KMS-11 (cell line): ENCODE measurements around the gene PC.

Source experiments
- H2AFZ ChIP-seq: fragments of 200-600 bp; sonication (generic); 2 replicates; pipeline ENCODE4 v1.6.1; 2016; ENCODE audit warnings: antibody characterized with exemption, mixed run types, low read depth
- H3K27ac ChIP-seq: fragments of 200-600 bp; sonication (generic); 2 replicates; pipeline ENCODE4 v1.6.1; 2016; ENCODE audit warnings: mild to moderate bottlenecking, mixed run types
- H3K27me3 ChIP-seq: fragments of 200-600 bp; sonication (generic); 2 replicates; pipeline ENCODE4 v1.6.1; 2017; ENCODE audit warnings: mild to moderate bottlenecking, low read depth, mixed run types, moderate library complexity; ENCODE audit not compliant: insufficient read depth
- H3K36me3 ChIP-seq: fragments of 200-600 bp; sonication (generic); 2 replicates; pipeline ENCODE4 v1.6.1; 2017; ENCODE audit warnings: mild to moderate bottlenecking, mixed run types; ENCODE audit not compliant: insufficient read depth
- H3K4me1 ChIP-seq: fragments of 200-600 bp; sonication (generic); 2 replicates; pipeline ENCODE4 v1.6.1; 2016; ENCODE audit warnings: mild to moderate bottlenecking, low read depth, mixed run types; ENCODE audit not compliant: poor library complexity, severe bottlenecking
- H3K4me2 ChIP-seq: fragments of 200-600 bp; sonication (generic); 2 replicates; pipeline ENCODE4 v1.7.0; 2016; ENCODE audit warnings: mild to moderate bottlenecking, mixed run types
- H3K4me3 ChIP-seq: fragments of 200-600 bp; sonication (generic); IDR thresholded peaks from 2 replicates; pipeline ENCODE4 v1.6.1; 2017; ENCODE audit warnings: low read depth, low read length, mixed read lengths; ENCODE audit not compliant: insufficient read depth
- H3K79me2 ChIP-seq: fragments of 200-600 bp; sonication (generic); 2 replicates; pipeline ENCODE4 v1.6.1; 2016; ENCODE audit warnings: low read depth, mixed run types; ENCODE audit not compliant: insufficient read depth
- H3K9ac ChIP-seq: fragments of 200-600 bp; sonication (generic); 2 replicates; pipeline ENCODE4 v1.6.1; 2016; ENCODE audit warnings: mild to moderate bottlenecking, mixed run types
- H4K20me1 ChIP-seq: fragments of 200-600 bp; sonication (generic); 2 replicates; pipeline ENCODE4 v1.6.1; 2016; ENCODE audit warnings: mild to moderate bottlenecking, mixed run types; ENCODE audit not compliant: insufficient read depth
- CTCF ChIP-seq: fragments of 200-600 bp; sonication (generic); conservative IDR thresholded peaks from 2 replicates; pipeline ENCODE4 v1.6.1; 2017; ENCODE audit warnings: low read depth, mild to moderate bottlenecking, antibody characterized with exemption, low read length, moderate library complexity, mixed read lengths

Gene PC

GRCh38 chr11:66894141-66894540 lies 64.0 kb downstream of the PC start:
- H3K27me3 ChIP-seq: no peaks in the 10 kb centered on the region
- no peaks in the 10 kb centered on the region for H3K36me3 ChIP-seq
- TF ChIP-seq CTCF: no peak
- no peaks in the 10 kb centered on the region for H4K20me1 ChIP-seq
- H3K4me1 ChIP-seq: peaks cover 31% of the 10 kb centered on the region
- H3K9ac ChIP-seq: no peak overlapping the region
- H3K27ac ChIP-seq: no peak overlapping the region
- H3K79me2 ChIP-seq: no peaks in the 10 kb centered on the region
- no peak overlapping the region for H3K4me3 ChIP-seq
- no peak overlapping the region for H2AFZ ChIP-seq
- no peak overlapping the region for H3K4me2 ChIP-seq

- Histone ChIP-seq H3K36me3 (no peaks in the 10 kb centered on the region), H3K4me3 (no peak overlapping the region), H3K4me2 (no peak overlapping the region), H3K4me1 (peaks cover 31% of the 10 kb centered on the region), H2AFZ (no peak overlapping the region), H3K27ac (no peak overlapping the region; the same call in 1 of the 2 replicates), H4K20me1 (no peaks in the 10 kb centered on the region), H3K79me2 (no peaks in the 10 kb centered on the region), H3K9ac (no peak overlapping the region), H3K27me3 (no peaks in the 10 kb centered on the region)
- TF ChIP-seq CTCF: no peak
These were observed 65.3 kb downstream of the PC start for GRCh38 chr11:66892911-66893310.

GRCh38 chr11:66891851-66892660 lies 66.1 kb downstream of the PC start:
- peak overlapping the region; percentile 13; the same call in 1 of the 2 replicates for H3K4me2 ChIP-seq
- TF ChIP-seq CTCF: no peak
- no peaks in the 10 kb centered on the region for H4K20me1 ChIP-seq
- peaks cover 31% of the 10 kb centered on the region for H3K4me1 ChIP-seq
- no peaks in the 10 kb centered on the region for H3K36me3 ChIP-seq
- H3K9ac ChIP-seq: no peak overlapping the region
- peak overlapping the region; percentile 19; the same call in 1 of the 2 replicates for H3K27ac ChIP-seq
- peak overlapping the region; percentile 41; the same call in 1 of the 2 replicates for H2AFZ ChIP-seq
- H3K27me3 ChIP-seq: no peaks in the 10 kb centered on the region
- no peak overlapping the region for H3K4me3 ChIP-seq
- H3K79me2 ChIP-seq: no peaks in the 10 kb centered on the region

GRCh38 chr11:66889960-66890359 lies 68.2 kb downstream of the PC start:
- H3K27me3 ChIP-seq: no peaks in the 10 kb centered on the region
- H3K4me2 ChIP-seq: peak overlapping the region; percentile 42
- no peaks in the 10 kb centered on the region for H4K20me1 ChIP-seq
- no peak overlapping the region for H3K4me3 ChIP-seq
- H3K36me3 ChIP-seq: no peaks in the 10 kb centered on the region
- H3K27ac ChIP-seq: peak overlapping the region; percentile 47; the same call in 1 of the 2 replicates
- H2AFZ ChIP-seq: peak overlapping the region; percentile 23; the same call in 1 of the 2 replicates
- no peak overlapping the region; the same call in 1 of the 2 replicates for H3K9ac ChIP-seq
- TF ChIP-seq CTCF: no peak
- no peaks in the 10 kb centered on the region for H3K79me2 ChIP-seq
- H3K4me1 ChIP-seq: peaks cover 31% of the 10 kb centered on the region
